NCI-H146 treated with DMSO at 0.1 percent for 48 hours (cell line): ENCODE results near the gene MAN1C1.
"Not testable (repeated sequence)": the region's sequence is repeated elsewhere in the genome, so short reads cannot be mapped to it uniquely, and the experiment has no call there.

Experiments used
- DNase-seq: peaks from one replicate; lab custom pipeline; 2025; ENCODE audit not compliant: unreplicated experiment; lab: John Stamatoyannopoulos, UW

MAN1C1 gene

DNA sequence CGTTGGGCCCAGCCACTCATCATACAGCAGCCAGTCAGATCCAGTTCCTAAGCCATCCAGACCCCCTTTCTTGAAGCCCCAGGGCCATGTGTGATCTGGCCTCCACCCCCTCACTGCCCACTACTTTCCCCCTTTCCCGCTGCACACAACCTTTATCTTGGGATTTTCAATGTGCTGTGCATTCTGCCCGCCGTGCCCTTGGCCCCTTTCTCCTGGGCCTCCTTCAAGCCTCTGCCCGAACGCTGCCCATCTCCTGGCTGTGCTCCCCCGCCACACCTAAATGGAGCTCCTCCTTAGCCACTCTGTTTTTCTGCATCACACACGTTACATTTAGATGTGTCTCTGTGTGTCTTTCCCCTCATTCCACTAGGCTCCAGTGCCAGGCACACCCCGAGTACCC lies 116.7 kb downstream of the MAN1C1 start:
- DNase-seq: no peak

DNA sequence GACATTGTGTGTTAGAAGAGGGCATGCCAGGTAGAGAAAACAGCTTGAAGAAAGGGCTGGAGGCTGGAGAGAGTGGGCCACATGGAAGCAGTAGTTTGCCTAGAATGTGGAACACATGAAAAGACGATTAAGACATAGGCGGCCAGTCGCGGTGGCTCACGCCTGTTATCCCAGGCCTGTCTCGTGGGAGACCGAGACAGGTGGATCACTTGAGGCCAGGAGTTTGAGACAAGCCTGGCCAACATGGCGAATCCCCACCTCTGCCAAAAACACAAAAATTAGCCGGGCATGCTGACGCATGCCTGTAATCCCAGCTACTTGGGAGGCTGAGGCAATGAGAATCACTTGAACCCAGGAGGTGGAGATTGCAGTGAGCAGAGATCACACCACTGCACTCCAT lies 118.4 kb downstream of the MAN1C1 start:
- DNase-seq: not testable (repeated sequence)

DNA sequence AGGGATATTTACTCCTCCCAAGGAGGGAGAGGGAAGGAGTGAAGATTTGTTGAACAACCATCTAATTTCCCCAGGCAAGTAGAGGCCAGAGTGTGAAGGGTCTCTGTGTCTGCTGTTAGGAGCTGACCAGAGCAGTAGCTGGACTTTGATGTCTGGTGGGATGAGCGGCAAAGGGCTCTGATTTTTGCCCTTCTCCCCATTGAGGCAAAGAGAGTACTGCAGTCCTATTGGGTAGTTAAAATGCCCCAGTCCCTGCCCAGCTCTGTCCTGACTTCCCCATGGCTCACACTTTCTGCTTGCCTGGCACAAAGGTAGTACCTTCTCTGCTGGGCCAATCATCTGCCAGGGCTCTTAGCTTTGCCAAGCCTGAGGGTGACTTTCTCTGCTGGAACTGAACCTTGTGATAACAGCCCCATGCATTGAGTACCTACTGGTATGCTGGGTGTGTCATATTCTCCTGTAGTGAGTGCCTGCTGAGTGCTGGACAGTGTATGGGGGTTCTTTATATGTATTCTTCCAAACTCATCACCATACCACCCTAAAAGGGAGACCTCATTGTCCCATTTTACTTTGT lies 119.5 kb downstream of the MAN1C1 start:
- DNase-seq: no peak

DNA sequence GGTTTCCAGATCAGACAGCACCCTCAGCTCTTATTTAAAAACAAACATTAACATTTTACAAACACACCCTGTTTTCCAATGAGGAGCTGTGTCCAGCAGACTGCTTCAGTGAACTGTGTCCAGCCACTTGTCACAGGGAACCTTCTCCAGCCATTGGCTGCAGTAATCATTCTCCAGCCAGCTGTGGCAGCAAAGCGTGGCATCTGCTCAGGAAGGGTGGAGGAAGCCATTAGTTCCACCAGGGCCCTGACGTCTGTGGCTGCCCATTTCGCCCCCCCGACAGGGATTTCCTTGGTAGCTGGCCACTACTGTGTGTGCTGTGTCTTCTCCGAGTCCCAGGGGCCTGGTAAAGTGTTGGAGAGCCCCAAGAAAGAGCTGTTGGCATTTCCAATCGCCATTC lies 120.5 kb downstream of the MAN1C1 start:
- DNase-seq: no peak

DNA sequence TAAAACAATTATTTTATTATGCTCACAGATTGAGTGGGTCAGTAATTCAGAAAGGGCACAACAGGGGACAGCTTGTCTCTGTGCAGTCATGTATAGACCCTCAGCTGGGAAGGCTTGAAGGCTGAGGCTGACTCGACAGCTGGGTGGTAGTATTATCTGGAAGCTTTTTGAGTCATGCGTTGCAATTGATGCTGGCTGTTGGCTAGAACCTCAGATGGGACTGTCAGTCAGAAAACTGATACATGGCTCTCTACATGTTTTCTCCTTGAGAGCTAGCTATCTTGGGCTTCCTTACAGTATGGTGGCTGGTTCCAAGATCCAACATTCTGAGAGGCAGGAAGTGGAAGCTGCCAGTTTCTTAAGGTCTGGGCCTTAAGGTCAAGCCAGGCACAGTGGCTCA lies 121.9 kb downstream of the MAN1C1 start:
- DNase-seq: no peak

DNA sequence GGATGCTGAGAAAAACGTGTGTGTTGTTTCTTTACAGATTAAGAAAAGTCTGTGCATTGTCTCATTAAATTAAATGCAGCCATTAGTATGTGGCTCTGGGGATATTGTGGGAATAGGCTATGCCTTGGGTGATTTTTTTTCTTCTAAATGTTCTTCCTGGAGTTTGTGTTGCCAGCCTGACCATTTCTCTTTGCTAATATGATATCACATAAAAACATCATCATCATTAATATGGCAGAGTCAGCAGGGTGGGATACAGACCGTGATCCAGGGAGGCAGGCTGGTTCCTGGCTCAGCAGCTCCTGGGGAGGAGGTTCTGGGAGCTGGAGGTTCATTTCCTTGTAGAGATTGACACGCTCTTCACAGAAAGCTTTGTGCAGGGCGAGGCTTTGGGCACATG lies 122.8 kb downstream of the MAN1C1 start:
- no peak for DNase-seq

DNA sequence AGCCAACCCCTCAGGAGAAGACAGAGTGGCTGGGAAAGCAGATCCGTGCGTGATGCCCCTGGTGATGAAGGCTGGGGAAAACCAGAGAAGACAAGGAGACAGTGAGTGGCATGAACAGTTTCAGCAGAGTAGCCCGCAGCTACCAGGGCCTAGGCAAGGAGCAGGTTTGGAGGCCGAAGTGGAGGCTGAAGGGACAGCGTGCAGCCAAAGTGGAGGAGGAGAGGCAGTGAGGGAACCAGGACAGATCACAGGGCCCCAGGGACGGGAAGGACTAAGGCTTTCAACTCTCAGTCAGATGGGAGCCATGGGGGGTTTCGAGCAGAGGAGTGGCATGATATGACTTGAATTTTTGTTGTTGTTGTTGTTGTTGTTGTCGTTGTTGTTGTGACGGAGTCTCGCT lies 123.5 kb downstream of the MAN1C1 start:
- no peak for DNase-seq

DNA sequence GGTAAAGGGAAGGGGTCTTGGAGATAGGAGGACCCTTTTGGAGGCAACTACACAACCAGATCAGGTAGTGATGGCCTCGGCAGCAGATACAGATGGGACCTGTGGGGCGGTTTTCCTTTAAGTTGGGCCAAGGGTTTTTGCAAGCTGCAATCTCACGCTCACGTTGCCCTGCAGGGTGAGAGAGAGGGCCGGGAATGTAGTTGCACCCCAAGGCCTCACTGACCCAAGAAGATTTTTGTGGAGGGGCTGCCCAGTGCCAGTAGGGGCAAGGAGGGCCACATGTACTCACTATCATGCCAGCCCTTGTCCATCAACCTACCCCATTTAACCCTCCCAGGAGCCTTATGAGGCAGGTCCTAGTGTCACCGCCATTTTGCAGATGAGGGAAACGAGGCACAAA lies 125.7 kb downstream of the MAN1C1 start:
- no peak for DNase-seq

DNA sequence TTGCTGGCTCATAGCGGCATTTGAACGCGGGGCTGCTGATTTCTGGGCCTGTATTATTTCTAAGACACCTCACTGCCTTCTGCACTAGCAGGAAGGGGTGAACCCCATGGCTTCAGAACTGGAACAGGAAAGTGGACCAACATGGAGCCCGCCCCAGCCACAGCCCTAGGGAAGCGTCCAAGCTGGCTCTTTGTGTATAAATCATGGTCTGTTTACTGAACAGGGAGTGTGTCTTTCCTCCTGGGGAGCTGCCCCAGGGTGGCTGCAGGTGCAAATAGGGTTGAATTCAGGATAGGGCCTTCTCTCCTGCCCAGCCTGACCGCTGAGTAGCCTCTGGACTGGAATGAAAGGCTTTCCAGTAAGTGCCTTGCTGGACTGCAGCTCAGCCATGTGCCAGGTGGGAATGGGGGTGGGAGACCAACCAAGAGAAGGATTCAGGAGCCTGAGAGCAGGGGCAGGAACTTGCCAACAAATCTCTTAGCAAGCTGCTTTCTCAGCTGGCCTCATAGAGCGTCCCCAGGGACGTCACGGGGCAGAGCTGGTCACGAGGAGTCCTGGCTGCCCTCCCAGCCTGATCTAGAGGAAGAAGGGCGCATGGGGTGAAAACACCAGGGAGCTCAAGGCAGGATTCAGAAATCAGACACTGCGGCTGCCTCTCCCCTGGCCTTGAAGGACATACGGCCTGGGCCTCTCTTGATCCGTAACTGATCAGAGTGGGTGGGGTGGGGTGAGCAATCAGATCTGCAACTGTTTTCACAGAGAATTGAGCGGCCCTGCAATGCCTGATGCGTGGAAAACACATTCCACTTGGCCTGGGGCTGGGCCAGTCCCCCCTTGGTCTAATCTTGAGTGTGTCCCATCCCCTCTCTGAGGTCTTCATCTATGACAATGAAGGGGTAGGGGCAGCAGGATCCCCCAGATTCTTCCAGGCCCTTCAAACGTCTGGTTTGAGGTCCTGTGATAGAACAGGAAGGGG lies 126.9 kb downstream of the MAN1C1 start:
- peak; percentile 76 for DNase-seq

DNA sequence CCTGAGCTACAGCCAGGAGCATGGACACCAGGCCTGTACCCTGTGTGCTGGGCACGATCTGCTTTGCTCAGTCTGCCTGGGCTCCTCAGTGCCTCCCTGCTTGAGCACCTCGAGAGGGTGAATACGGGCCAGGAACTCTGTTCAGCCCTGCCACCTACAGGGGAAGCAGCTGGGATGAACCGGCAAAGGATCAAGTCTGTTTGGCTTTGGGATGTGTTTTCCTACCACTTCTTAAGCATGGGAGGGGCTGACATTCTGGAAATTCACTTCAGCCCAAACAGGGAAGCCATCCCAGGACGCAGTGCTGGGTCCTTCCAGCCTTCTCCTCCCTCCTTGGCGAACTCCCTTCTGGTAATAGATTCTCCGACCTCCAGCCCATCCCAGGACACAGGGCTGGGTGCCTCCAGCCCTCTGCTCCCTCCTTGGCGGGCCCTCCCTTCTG lies 127.6 kb downstream of the MAN1C1 start:
- no peak for DNase-seq

DNA sequence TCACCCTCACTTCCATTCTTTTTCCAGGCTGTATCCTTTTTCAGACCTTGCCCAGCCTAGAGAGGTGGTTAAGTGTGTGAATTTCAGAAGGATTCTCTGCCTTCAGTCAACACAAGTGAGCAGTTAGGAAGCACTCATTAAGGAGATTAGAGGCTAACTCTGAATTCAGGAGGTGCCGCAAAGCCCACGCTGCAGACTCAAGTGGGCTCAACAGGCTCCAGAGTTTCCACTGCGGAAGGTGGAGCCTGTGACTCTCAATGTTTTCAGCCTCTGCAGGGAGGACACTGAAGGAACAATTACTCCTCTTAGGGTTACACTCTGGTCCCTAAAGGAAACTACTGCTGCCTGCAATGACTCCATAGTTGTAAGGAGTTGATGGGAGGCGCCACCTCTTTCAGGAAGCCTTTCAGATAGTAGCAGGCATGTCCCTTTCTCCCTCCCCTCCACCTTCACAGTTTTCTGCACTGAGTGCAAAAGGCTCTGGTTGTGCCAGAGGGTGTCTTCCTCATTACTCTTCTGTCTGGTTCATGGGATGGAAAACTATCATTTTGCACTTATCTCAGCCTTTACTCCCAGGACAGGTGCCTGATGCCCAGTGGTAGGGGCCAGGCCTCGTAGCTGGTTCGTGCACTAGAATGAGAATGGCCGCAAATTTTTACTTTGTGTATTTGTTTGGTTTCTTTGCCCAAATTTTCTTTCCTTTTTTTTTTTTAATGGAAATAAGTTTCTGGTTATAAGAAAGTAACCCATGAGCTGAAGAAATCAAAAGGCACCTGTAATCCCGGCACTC lies 128.2 kb downstream of the MAN1C1 start:
- no peak for DNase-seq

DNA sequence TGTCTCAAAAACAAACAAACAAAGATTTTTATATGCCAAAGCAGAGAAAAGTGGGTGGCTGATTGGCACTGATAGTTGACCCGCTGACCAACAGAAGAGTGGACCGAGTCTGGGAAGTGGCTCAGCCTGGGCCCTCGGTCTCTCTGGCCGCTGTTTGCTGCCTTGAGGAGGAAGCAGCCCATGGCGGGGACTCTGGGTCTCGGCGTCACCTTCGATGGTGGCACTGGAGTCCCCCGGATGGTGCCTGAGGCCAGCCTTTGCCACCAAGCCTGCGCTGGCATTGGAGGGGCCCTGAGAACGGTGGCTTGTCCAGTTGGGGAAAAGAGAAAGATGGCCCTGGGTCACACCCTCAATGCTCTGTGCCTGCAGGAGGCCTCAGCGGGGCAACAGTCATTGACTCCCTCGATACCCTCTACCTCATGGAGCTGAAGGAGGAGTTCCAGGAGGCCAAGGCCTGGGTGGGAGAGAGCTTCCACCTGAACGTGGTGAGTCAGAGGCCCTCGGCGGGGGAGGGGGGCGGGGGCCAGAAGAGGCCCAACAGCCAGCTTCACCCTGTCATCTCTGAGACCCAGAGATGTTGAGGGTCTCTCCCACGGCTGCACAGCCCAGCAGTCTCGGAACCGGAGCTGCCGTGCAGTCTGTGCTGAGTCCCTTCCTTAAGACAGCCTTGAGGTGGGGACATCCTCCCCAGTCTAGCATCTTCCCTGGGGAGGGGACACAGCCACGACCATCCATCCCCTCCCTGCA lies 129.9 kb downstream of the MAN1C1 start:
- DNase-seq: no peak

DNA sequence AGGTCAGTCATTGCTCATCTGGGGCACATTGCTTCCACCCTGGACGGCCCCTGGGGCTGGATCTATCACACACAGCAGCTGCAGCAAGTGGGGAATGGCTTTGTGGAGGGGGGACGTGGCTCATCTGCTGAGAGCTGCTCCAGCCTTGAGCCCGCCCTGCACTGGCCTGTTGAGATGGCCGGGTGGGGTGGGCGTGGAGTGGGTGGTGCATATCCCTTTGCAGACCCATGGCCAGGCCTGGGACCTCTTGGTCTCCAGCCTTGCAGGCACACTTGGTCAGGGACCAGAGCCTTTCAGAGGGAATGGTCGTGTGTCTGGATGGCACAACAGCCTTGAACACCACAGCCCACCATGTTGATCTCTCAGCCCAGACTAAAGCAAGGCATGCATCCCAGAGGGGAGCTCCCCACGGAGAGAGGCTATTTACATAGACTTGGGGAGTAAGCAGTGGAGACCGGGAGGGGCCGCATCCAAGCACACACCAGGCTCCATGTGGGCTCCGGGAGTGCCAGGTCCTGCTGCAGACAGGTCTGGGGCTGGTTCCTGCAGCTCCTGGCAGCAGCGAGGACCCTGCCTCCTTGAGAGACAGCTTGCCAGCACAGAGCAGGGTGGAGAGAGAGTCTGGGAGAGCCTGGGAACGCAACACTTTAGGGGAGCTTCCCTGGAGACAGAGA lies 130.6 kb downstream of the MAN1C1 start:
- DNase-seq: no peak

DNA sequence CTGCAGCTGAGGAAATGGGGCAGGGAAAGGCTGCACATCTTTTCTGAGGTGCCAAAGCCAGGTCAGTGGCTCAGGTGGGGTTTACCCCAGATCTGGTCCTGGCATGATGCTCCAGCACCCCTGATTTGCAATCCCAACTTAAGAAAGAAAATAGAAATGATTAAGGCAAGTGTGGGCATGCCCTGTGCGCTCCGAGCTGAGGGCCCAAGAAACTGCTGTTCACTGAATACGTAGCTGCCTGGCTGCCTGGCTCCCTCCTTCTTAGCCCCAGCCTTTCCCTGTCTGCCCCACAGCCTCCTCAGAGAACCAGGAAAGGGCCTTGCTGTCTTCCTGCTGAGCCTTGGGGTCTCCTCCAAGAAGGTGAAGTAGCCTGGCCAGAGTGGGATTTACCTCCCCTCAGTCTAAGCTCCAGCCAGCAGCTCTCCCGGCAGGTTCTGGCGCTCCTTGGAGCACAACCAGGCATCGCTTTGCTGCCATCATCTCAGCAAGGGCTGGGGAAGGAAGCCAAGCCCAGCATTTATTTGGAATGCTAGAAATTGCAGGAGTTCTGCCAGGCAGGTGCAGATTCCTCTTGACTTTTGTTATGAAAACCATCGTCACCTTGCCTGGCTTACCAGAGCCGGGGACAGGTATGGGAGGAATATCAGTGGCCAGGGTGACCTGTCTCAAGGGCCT lies 132.1 kb downstream of the MAN1C1 start:
- no peak for DNase-seq

DNA sequence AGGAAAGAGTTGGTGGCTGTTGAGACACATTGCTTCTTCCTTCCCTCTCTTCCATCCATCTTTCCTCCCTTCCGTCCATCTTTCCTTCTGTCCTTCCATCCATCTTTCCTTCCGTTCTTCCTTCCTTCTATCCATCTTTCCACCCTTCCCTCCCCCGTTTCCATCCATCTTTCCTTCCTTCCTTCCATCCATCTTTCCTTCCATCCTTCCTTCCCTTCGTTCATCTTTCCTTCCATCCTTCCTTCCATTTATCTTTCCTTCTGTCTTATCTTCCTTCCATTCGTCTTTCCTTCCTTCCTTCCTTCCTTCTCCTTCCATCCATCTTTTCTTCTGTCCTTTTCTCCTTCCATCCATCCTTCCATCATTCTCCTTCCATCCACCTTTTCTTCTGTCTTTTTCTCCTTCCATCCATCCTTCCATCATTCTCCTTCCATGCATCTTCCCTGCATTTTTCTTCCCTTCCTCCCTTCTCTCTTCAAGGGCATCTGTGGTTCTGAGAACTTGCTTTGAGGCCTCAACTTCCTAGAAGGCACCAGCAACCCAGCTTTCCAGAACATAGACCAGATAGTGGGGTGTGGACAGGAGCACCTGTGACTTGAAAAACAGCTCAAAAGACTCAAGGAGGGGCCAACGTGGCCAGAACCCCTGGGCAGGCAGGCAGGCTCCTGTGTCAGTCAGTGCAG lies 134.5 kb downstream of the MAN1C1 start:
- DNase-seq: no peak

DNA sequence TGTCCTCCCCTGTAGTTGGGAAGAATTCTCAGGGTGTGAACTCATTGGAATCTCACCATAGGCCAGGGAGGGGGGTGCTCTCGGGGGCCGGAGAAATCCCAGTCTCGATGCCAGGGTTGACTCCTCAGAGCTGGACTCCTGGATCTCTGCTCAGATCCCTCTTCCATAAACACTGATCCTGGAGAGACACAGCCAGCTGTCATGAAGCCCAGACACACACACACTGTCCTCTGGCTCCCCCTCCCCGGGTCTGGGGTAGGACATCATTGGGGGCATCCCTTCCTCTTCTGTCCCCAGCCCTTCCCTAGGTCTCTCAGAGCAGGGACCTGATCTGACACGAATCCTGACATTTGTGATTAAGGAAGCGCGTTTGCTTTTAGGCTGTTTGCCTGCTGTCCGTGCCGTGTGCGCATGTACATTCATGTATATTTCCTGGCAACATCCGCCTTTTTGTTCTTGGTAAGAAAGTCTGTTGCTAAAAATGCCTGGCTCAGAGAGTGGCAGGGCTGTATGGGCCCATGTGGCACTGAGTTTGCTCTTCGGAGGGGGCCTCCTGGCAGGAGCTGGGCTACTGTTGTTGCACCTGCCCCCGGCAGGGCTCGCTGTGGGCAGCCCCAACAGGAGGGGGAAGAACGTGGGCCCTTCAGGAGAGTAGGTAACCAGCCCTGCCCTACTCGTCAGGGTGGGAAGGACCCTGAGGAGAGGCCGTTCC lies 138.0 kb downstream of the MAN1C1 start:
- no peak for DNase-seq

DNA sequence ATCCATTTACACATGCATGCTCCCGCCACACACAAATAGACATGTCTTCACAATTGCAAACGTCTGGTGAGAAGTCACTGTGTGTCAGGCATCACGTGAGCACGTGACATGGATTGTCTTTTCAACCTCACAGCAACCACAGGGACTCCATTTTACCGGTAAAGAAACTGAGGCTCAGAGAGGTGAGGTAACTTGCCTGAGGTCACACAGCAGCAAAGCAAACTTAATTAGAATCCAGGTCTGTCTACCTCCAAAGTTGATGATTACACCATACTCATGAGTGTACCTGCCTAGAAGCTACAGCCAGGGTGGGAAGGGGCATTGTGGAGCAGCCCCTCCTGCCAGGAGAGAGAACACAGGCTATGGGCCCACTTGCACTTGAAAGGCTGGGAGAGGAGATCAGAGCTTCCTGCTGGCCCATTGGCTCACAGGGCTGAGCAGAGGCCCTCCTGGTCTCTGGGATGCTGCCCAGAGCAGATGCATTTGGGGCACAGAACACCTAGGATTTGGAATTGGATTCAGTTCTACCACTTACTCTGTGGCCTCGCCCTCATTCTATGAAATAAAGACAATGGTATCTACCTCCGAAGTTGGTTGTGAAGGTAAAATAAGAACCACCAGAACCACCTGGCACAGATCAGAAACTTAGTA lies 139.0 kb downstream of the MAN1C1 start:
- no peak for DNase-seq

DNA sequence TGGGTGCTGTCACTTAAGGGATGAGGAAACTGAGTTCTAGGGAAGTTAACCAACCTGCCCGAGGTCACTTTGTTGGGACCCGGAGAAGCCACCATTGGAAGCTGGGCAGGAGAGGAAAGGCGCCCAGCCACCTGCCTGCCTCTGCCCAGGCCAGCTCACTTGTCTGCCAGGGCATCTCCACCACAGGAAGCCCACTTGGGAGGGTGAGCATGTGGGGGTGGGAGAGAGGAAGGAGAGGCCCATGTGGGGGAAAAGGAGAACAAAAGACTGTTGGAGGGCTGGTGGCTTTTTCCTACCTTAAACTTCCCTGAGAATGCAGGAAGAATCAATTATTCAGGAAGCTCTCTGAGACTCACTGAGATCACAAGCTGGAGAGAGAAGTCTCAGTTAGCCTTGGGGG lies 139.6 kb downstream of the MAN1C1 start:
- DNase-seq: no peak
